Mesenchymal stem cell (in vitro differentiated cells and primary cell): ENCODE results near the gene RFX3.

Source experiments
- DNase-seq: peaks from one replicate; pipeline ENCODE4 v3.0.0-alpha.2; 2013
- H2AFZ ChIP-seq: one replicate; pipeline ENCODE4 v1.6.1; 2013; ENCODE audit warnings: low read depth, mild to moderate bottlenecking, control low read depth, inconsistent platforms, low read length, moderate library complexity
- H2AK5ac ChIP-seq: 2 replicates; pipeline ENCODE4 v1.6.1; 2013; ENCODE audit warnings: low read length, moderate library complexity, mild to moderate bottlenecking, inconsistent platforms; ENCODE audit not compliant: severe bottlenecking
- H2BK120ac ChIP-seq: one replicate; pipeline ENCODE4 v1.6.1; 2013; ENCODE audit warnings: low read depth, mild to moderate bottlenecking, inconsistent platforms, low read length, moderate library complexity
- H2BK12ac ChIP-seq, 2 experiments: one replicate each; pipeline ENCODE4 v1.6.1; 2013; ENCODE audit warnings: inconsistent platforms in 2 of 2, low read length in 2 of 2, mild to moderate bottlenecking in 2 of 2, moderate library complexity in 2 of 2, control low read depth in 1 of 2
- H2BK15ac ChIP-seq: one replicate; pipeline ENCODE4 v1.6.1; 2013; ENCODE audit warnings: mild to moderate bottlenecking, low read depth, inconsistent platforms; ENCODE audit not compliant: poor library complexity, severe bottlenecking
- H2BK5ac ChIP-seq: 2 replicates; pipeline ENCODE4 v1.6.1; 2013; ENCODE audit warnings: low read depth, mild to moderate bottlenecking, low read length, control low read depth, inconsistent platforms; ENCODE audit not compliant: poor library complexity, severe bottlenecking
- H3K14ac ChIP-seq, 2 experiments: one replicate each; pipeline ENCODE4 v1.6.1; 2013; ENCODE audit warnings: inconsistent platforms in 2 of 2, low read length in 2 of 2, control low read depth in 1 of 2, mild to moderate bottlenecking in 1 of 2, moderate library complexity in 1 of 2
- H3K18ac ChIP-seq, 2 experiments: one replicate each; pipeline ENCODE4 v1.6.1; 2013; ENCODE audit warnings: inconsistent platforms in 2 of 2, low read length in 2 of 2, control low read depth in 1 of 2, low read depth in 1 of 2, mild to moderate bottlenecking in 1 of 2
- H3K23ac ChIP-seq, 2 experiments: one replicate each; pipeline ENCODE4 v1.6.1; 2013; ENCODE audit warnings: inconsistent platforms in 2 of 2, low read length in 2 of 2, mild to moderate bottlenecking in 2 of 2, moderate library complexity in 2 of 2, control low read depth in 1 of 2
- H3K27ac ChIP-seq: 2 replicates; pipeline ENCODE4 v1.5.1; 2013; ENCODE audit warnings: mild to moderate bottlenecking, moderate library complexity, low read length, control low read depth, inconsistent platforms; ENCODE audit not compliant: poor library complexity, severe bottlenecking
- H3K27me3 ChIP-seq, 2 experiments: 2 replicates each; pipeline versions ENCODE4 v1.6.1 to v1.7.0; 2013; ENCODE audit warnings: low read length in 2 of 2, mild to moderate bottlenecking in 2 of 2, moderate library complexity in 2 of 2, control low read depth in 1 of 2, inconsistent platforms in 1 of 2; ENCODE audit not compliant: control insufficient read depth in 1 of 2, insufficient read depth in 1 of 2
- H3K36me3 ChIP-seq, 2 experiments: 2 replicates each; pipeline versions ENCODE4 v1.6.1 to v1.7.0; 2013; ENCODE audit warnings: low read length in 2 of 2, control low read depth in 1 of 2, inconsistent platforms in 1 of 2, low read depth in 1 of 2, mild to moderate bottlenecking in 1 of 2; ENCODE audit not compliant: insufficient read depth in 2 of 2, control insufficient read depth in 1 of 2
- H3K4ac ChIP-seq, 2 experiments: one replicate each; pipeline ENCODE4 v1.6.1; 2013; ENCODE audit warnings: inconsistent platforms in 2 of 2, low read length in 2 of 2, mild to moderate bottlenecking in 2 of 2, moderate library complexity in 2 of 2, control low read depth in 1 of 2, low read depth in 1 of 2
- H3K4me1 ChIP-seq: 2 replicates; pipeline ENCODE4 v1.6.1; 2013; ENCODE audit warnings: low read depth, low read length, control low read depth; ENCODE audit not compliant: control insufficient read depth, insufficient read depth
- H3K4me2 ChIP-seq: 2 replicates; pipeline ENCODE4 v1.6.1; 2013; ENCODE audit warnings: low read length, mild to moderate bottlenecking, inconsistent platforms; ENCODE audit not compliant: poor library complexity, severe bottlenecking
- H3K4me3 ChIP-seq, 2 experiments: 2 replicates each; pipeline versions ENCODE4 v1.5.1 to v1.7.0; 2013; ENCODE audit warnings: low read length in 2 of 2, mild to moderate bottlenecking in 2 of 2, control low read depth in 1 of 2, low read depth in 1 of 2; ENCODE audit not compliant: insufficient read depth in 1 of 2
- H3K79me1 ChIP-seq: replicated peaks from 2 replicates; pipeline ENCODE4 v1.6.1; 2013; ENCODE audit warnings: mild to moderate bottlenecking, control low read depth, low read length, inconsistent platforms; ENCODE audit not compliant: poor library complexity, severe bottlenecking
- H3K9ac ChIP-seq: 2 replicates; pipeline ENCODE4 v1.7.0; 2013; ENCODE audit warnings: mild to moderate bottlenecking, low read length, moderate library complexity
- H3K9me3 ChIP-seq: 2 replicates; pipeline ENCODE4 v1.7.0; 2013; ENCODE audit warnings: mild to moderate bottlenecking, low read length; ENCODE audit not compliant: control insufficient read depth
- H4K8ac ChIP-seq: one replicate; pipeline ENCODE4 v1.6.1; 2013; ENCODE audit warnings: inconsistent platforms, mild to moderate bottlenecking, low read length, moderate library complexity
- H4K91ac ChIP-seq: one replicate; pipeline ENCODE4 v1.6.1; 2013; ENCODE audit warnings: mild to moderate bottlenecking, low read length, inconsistent platforms
- WGBS: methylation state at CpG from one replicate; pipeline ENCODE4 v1.1.7; 2013; ENCODE audit warnings: mixed read lengths; 5-methylcytosine and 5-hydroxymethylcytosine counted together

Gene RFX3

DNA sequence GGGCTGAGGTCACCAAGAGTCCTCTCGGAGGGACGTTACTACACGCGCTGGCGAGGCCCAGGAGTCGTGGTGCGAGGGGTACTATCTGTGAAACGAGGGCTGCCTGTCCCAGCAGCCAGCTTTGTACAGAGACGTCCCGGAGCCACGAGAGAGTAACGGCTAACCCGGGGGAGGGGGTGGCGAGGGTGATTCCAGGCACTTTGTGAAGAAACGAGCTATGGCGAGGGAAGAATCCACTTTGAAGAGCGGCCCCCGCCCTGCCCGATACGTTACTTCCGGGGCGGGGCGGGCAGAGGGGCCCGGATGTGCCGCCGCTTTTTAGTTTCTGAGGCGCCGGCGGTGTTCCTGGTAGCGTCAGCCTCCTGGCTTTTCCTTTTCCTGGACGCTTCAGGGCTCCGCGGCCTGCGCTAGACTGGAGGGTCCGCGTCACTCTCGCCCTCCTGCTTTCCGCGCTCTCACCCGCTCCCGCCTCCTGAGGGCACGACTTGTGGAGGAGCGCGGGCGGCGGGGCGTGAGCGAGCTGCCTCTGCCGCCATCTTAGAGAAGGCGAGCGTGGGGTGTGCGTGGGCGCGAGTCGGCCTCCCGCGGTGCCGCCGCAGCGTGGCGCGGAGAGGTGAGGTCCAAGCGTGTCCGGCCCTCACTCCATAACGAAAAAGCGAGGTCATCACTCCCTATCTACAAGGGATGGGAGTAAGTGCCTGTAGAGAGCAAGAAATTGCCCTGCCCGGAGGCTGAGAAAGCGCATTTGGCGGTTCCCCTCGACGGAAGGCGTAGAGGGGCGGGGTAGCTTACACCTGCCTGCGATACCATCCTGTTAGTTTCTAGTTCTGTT, 580 bp upstream of the RFX3 start:
- Histone ChIP-seq H3K4me2 (peak overlapping the region; percentile 58), H3K9ac (peak overlapping the region; percentile 100), H3K27ac (peak overlapping the region; percentile 99), H4K8ac (peak overlapping the region; percentile 100), H2AK5ac (peak overlapping the region; percentile 85), H3K14ac (peak overlapping the region in 1 of 2 experiments; percentile 100), H3K18ac (peak overlapping the region; percentile 100), H3K27me3 (no peaks in the 10 kb centered on the region), H3K4ac (peak overlapping the region; percentile 96 to 100), H3K4me3 (peak overlapping the region; percentile 88 to 96), H3K4me1 (peaks cover 2% of the 10 kb centered on the region), H3K79me1 (peaks cover 13% of the 10 kb centered on the region), H3K23ac (peak overlapping the region in 1 of 2 experiments; percentile 94), H2BK5ac (peak overlapping the region; percentile 97), H3K36me3 (peaks cover 0 to 8% of the 10 kb centered on the region in 2 experiments), H2BK15ac (peak overlapping the region; percentile 94), H2BK12ac (no peak overlapping the region), H2BK120ac (peak overlapping the region; percentile 95), H4K91ac (peak overlapping the region; percentile 100), H2AFZ (peak overlapping the region; percentile 97), H3K9me3 (no peaks in the 10 kb centered on the region)
- DNase-seq, result peak; percentile 94
- WGBS, result under 1% methylated on average over 58 of the region's 74 CpGs

GRCh38 chr9:3525096-3525835, 535 bp downstream of the RFX3 start:
- Histone ChIP-seq H2BK120ac (no peak overlapping the region), H4K8ac (peak overlapping the region; percentile 0), H3K4ac (peak overlapping the region in 1 of 2 experiments; percentile 83), H3K23ac (peak overlapping the region in 1 of 2 experiments; percentile 97), H3K36me3 (peaks cover 0 to 8% of the 10 kb centered on the region in 2 experiments), H3K4me3 (peak overlapping the region; percentile 84 to 87), H2BK12ac (peak overlapping the region in 1 of 2 experiments; percentile 87), H2AFZ (peak overlapping the region; percentile 49), H2BK5ac (no peak overlapping the region), H3K79me1 (peaks cover 14% of the 10 kb centered on the region), H3K9me3 (no peaks in the 10 kb centered on the region), H2BK15ac (peak overlapping the region; percentile 60), H3K9ac (peak overlapping the region; percentile 100), H3K27me3 (no peaks in the 10 kb centered on the region), H3K4me2 (peak overlapping the region; percentile 70), H2AK5ac (no peak overlapping the region), H4K91ac (peak overlapping the region; percentile 15), H3K18ac (peak overlapping the region; percentile 6 to 86), H3K14ac (peak overlapping the region in 1 of 2 experiments; percentile 98), H3K27ac (no peak overlapping the region), H3K4me1 (peaks cover 2% of the 10 kb centered on the region)
- DNase-seq, result no peak
- WGBS, result 2% methylated on average over 27 of the region's 43 CpGs

DNA sequence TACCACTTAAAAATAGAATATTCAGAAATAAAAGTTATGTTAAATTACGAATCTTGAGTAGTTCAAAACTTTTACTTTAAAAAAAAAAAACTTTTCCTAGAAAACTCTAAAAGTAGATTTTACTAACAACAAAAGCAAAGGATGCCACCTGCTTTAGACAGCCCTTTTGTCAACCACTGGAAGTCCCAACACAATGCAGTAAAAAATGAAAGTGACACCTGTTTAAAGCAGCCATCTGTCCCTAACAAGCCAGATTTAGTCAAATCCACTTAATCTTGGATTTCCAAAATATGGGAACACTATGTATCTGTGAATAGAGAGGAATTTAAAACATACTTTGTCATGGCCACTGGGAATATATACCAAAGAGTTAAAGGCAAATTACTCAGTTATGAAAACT, 3.8 kb downstream of the RFX3 start:
- H3K36me3 ChIP-seq, result no peaks in the 10 kb centered on the region
- no peaks in the 10 kb centered on the region for H3K9me3 ChIP-seq
- H3K27me3 ChIP-seq, result no peaks in the 10 kb centered on the region
- H3K14ac ChIP-seq, result no peak overlapping the region
- H2BK120ac ChIP-seq, result no peak overlapping the region
- H2BK12ac ChIP-seq, result no peak overlapping the region
- H3K4me3 ChIP-seq, result no peak overlapping the region
- no peak overlapping the region for H3K9ac ChIP-seq
- H4K8ac ChIP-seq, result no peak overlapping the region
- no CpG with 5 or more reads among the region's 1 CpG for WGBS
- peaks cover 13% of the 10 kb centered on the region for H3K79me1 ChIP-seq
- no peaks in the 10 kb centered on the region for H3K4me1 ChIP-seq
- no peak overlapping the region for H4K91ac ChIP-seq
- no peak overlapping the region for H3K27ac ChIP-seq
- H3K4ac ChIP-seq, result no peak overlapping the region
- H2BK15ac ChIP-seq, result no peak overlapping the region
- H2BK5ac ChIP-seq, result no peak overlapping the region
- no peak overlapping the region for H3K23ac ChIP-seq
- H2AFZ ChIP-seq, result no peak overlapping the region
- no peak overlapping the region for H3K18ac ChIP-seq
- H2AK5ac ChIP-seq, result no peak overlapping the region
- H3K4me2 ChIP-seq, result no peak overlapping the region
- DNase-seq, result no peak

DNA sequence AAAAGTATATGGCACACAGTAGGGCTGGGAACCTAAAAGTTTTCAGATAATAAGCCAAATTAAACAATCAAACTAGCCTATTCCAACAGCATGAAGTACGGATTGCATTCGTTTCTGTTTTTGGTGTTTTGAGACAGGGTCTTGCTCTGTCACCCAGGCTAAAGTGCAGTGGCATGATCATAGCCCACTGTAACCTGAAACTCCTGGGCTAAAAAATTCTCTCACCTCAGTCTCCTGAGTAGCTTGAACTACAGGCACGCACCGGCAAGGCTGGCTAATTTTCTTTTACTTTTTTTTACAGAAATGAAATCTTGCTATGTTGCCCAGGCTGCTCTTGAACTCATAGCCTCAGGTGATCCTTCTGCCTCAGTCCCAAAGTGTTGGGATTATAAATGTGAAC, 5.2 kb downstream of the RFX3 start:
- 80% methylated on average over 4 of the region's 4 CpGs for WGBS
- H4K91ac ChIP-seq, result no peak overlapping the region
- DNase-seq, result no peak
- no peak overlapping the region for H3K4me2 ChIP-seq
- no peak overlapping the region for H4K8ac ChIP-seq
- no peak overlapping the region for H3K9ac ChIP-seq
- no peak overlapping the region for H2BK15ac ChIP-seq
- no peak overlapping the region for H3K4ac ChIP-seq
- H3K27ac ChIP-seq, result no peak overlapping the region
- peak overlapping the region in 1 of 2 experiments; percentile 43 for H3K18ac ChIP-seq
- no peak overlapping the region for H2BK120ac ChIP-seq
- no peak overlapping the region for H2AFZ ChIP-seq
- H2AK5ac ChIP-seq, result no peak overlapping the region
- no peak overlapping the region for H2BK12ac ChIP-seq
- H3K79me1 ChIP-seq, result peaks cover 17% of the 10 kb centered on the region
- H3K27me3 ChIP-seq, result no peaks in the 10 kb centered on the region
- no peak overlapping the region for H3K14ac ChIP-seq
- no peaks in the 10 kb centered on the region for H3K4me1 ChIP-seq
- H3K36me3 ChIP-seq, result no peaks in the 10 kb centered on the region
- H3K9me3 ChIP-seq, result no peaks in the 10 kb centered on the region
- no peak overlapping the region for H3K4me3 ChIP-seq
- no peak overlapping the region for H3K23ac ChIP-seq
- H2BK5ac ChIP-seq, result no peak overlapping the region
